IPS-18c (cell line): ENCODE measurements around the gene ZBP1.

Experiments
- H3K4me3 ChIP-seq: 2 replicates; pipeline ENCODE4 v1.7.0; 2013; ENCODE audit warnings: low read depth, mild to moderate bottlenecking, low read length, moderate library complexity; ENCODE audit not compliant: insufficient read depth
- H3K9me3 ChIP-seq: one replicate; pipeline ENCODE4 v1.6.1; 2013; ENCODE audit warnings: mild to moderate bottlenecking, low read length, moderate library complexity; ENCODE audit not compliant: control insufficient read depth, insufficient read depth

Gene ZBP1

GRCh38 chr20:57596358-57596757 lies 23.9 kb downstream of the ZBP1 start:
- Histone ChIP-seq H3K9me3 (no peaks in the 10 kb centered on the region), H3K4me3 (no peak overlapping the region)

DNA sequence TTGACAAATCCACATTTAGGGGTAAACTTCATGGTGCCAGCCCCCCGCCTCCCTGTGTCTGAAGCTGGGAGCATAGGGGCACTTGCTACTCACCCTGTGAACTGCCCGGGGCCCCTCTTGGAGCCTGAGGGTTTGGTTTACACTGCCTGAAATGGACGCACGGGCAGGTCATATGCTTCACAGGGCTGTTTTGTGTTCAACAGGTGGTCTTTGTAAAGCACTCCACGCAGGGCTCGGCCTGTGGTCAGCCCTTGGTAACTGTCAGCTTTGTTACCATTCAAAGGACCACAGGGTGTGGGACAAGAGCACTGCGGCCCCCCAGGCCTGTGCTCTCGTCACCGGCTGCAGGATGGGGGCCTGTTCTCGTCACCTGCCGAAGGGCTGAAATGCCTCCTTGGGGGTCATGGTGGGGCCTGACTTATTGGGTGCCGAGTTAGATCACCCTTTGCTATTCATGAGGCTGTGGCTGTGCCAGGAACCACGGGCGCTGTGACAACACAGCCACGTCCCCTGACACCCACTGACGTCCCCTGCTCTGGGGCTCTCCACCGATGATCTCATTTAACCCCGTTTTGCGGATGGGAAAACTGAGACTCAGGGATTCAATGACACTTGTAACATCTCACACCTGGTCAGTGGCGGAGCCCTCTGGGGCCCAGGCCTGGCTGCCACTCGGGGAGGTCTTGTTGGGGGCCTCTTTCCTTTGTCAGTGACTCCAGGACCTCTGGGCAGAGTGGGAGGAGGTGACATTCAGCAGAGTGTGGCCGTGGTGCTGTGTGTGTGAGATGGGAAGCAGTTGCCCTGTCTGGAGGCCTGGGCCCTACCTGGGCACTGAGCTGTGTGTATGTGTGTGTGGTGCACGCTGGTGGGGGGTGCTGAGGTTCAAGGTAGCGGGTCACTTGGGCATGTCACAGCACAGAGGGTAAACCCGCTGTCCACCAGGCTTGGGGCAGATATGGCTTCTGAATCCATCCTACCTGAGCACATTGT lies 24.9 kb downstream of the ZBP1 start:
- no peak overlapping the region for H3K4me3 ChIP-seq
- no peaks in the 10 kb centered on the region for H3K9me3 ChIP-seq

DNA sequence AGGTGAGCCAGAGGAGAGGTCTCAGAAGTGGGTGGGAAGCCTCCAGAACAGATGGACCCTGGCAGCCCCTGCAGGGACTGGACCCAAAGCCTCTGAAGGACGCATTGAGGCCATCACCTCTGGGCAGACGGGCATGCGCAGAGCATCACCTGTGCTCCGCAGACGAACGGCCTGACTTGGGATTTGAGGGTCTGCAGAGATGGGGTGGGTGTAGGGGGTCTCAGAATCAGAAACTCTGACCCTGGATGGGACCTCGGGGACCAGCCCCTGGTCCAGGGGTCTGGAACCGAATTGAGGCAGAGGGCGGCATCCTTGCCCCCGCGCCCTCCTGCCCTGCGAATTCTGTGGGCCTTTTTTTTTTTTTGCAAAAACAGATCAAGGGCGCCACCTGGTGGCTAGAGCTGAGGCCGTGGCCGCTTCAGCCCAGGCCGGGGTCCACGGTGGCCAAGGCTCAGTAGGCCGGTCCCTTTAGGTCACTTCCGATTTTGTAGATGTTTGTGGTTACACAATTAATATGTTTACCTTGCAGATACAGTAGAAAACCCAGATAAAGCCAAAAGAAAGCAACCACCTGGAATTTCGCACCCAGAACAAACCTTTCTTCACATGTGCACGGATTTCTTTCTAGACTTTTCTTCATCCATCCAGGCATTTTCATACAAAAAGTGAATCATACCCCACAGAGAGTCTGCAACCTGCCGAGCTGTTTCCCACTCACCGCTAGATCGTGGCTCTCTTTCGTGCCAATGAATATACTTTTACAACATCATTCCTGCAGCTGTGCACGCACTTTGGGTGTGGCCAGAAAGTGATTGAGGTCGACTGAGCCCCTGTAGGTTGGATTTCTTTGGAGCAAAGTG lies 25.9 kb downstream of the ZBP1 start:
- no peaks in the 10 kb centered on the region for H3K9me3 ChIP-seq

GRCh38 chr20:57593134-57593886 lies 26.9 kb downstream of the ZBP1 start:
- no peaks in the 10 kb centered on the region for H3K9me3 ChIP-seq
- no peak overlapping the region for H3K4me3 ChIP-seq

More for the DNA sequence above, 25.9 kb downstream of the ZBP1 start:
- H3K4me3 ChIP-seq = no peak overlapping the region

DNA sequence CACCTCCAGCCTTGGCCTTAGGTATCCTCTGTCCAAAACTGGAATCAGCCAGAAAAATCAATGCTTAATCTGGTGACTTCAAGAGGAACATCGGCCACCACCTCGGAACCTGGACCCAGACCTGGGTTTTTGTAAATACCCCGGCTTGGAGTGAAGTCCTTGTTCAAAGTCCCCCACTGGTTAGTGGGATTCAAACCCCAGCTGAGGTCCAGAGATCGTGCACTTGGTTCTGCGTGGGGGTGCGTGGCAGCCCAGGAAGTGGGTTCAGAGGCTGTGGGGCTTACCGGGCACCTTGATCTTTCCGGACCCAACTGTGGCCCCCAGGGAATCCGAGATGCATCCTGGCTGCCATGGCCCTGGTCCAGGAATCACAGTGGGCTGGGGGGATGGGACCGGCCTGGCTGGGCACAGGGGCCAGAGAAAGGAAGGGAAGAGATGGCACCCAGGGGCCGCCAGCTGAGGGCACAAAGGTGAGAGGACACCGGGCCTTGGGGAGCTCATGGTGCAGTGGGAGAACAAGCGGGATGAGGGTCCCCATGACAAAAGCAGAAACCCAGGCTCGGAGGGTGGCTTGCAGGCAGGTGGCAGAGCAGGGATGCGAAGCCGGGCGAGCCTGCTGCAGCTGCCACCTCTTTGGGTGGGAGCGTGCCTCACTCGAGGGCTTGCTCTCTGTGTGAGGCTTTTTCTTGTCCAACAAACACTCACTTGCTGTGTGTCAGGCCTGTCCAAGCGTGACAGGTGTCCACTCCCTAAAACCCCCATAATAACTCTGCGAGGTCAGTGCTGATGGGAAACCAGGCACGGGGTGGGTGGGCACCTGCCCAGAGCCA lies 27.7 kb downstream of the ZBP1 start:
- H3K9me3 ChIP-seq = peaks cover 3% of the 10 kb centered on the region
- no peak overlapping the region for H3K4me3 ChIP-seq

- Histone ChIP-seq H3K4me3 (no peak overlapping the region), H3K9me3 (peaks cover 3% of the 10 kb centered on the region)
These were observed 28.7 kb downstream of the ZBP1 start for GRCh38 chr20:57591289-57592229.

- Histone ChIP-seq H3K4me3 (no peak overlapping the region), H3K9me3 (peaks cover 3% of the 10 kb centered on the region)
These were observed 29.5 kb downstream of the ZBP1 start for GRCh38 chr20:57590485-57591288.

GRCh38 chr20:57589728-57590484 lies 30.3 kb downstream of the ZBP1 start:
- peaks cover 3% of the 10 kb centered on the region for H3K9me3 ChIP-seq
- no peak overlapping the region for H3K4me3 ChIP-seq

DNA sequence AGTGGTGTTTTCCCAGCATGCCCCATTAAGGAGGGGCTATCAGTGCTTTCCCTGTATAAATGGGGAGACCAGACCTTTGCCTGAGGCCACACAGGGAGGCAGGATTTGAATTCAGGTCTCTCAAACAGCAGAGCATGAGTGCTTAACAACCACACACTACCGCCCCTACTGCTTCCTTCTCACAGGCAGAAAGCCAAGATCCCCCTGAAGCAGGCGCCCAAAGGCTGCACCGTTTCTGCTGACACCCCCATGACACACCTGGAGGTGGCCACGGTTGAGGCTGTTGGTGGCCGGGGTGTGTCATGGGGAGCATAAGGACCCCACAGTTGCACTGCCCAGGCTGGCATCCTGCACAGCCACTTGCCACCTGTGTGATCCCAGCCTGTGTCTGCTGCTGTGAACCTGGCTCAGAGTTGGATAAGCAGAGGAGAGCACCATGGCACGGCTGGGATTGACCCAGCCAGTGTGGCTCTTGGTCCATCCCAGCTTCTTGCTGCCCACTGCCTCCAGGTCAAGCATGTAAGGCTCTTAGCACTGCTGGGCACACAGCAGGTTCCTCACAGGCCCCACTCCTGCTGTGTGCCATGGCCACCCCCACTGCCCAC lies 31.0 kb downstream of the ZBP1 start:
- Histone ChIP-seq H3K9me3 (peaks cover 3% of the 10 kb centered on the region), H3K4me3 (no peak overlapping the region)

GRCh38 chr20:57588596-57588995 lies 31.6 kb downstream of the ZBP1 start:
- Histone ChIP-seq H3K9me3 (peaks cover 3% of the 10 kb centered on the region), H3K4me3 (no peak overlapping the region)

DNA sequence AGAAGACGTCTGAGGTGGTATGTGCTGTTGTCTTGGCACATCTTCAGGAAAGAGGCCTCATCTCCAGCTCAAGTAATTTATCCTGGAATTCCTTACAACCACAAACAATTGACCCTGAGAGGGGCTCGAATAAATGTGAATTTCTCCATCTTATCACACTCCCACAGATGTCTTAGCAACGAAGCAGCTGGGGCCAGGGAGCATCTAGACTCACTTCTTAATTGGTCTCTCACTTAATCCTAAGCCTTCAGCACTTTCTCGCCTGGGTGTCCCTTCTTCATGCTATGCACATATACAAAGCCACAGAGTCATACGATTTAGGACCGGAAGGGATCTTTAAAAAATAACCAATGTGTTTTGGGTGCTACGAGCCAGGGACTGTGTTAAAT lies 32.2 kb downstream of the ZBP1 start:
- Histone ChIP-seq H3K4me3 (no peak overlapping the region), H3K9me3 (peaks cover 3% of the 10 kb centered on the region)

DNA sequence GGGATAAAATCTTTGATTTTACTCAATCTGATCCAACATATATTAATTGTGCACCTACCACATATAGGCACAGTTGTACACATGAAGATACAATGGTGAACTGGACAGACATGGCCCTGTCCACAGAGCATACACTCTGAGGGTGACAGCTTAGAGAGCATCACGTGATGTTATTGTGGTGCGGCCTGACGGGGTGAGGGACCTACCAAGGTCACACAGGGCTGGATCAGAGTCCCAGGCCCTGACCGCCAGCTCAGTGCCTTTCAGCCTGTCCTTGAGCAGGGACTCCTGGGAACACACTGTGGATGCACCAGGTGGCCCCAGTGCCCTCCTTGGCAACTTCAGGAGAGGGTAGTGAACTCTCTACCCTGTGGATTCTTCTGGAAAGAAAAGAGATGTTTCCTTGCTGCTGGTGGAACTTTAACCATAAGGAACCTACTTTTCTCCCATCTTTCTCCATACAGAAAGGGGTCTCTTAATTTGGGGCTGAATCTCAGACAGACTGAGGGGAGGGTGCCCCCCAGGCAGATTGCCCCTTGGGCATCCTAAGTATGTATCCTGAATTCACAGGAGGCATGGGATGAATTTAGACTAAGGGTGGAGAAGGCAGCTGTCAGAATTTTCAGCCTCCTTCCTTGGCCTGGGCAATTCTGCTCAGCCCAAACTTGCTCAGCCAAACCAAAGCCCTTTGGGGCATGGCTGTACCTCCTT lies 32.8 kb downstream of the ZBP1 start:
- peaks cover 3% of the 10 kb centered on the region for H3K9me3 ChIP-seq
- no peak overlapping the region for H3K4me3 ChIP-seq

DNA sequence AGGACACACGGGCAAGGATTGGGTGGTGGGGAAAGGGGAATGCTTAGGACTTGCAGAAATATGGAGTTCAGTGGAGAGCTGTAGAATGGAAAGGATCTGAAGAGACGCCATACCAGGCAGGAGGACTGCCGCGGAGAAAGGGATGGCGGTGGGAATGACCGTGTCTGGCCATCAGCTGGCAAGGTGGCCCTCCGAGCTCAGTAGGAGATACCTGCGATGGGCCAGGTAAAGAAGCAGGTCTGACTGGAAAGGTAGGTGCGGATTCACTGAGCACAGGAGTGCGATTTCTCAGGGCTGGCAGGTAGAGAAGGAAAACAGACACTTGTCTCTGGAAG lies 33.3 kb downstream of the ZBP1 start:
- Histone ChIP-seq H3K9me3 (peaks cover 3% of the 10 kb centered on the region), H3K4me3 (no peak overlapping the region)
